GM18907 (cell line): ENCODE results near the gene TMEM203.

Experiments used
- ATAC-seq: cut with Tn5 transposase; IDR thresholded peaks from one replicate; pipeline ENCODE4 v1.9.1; 2021; ENCODE audit warnings: mild to moderate bottlenecking, moderate library complexity; ENCODE audit not compliant: unreplicated experiment

TMEM203 gene

GRCh38 chr9:137219757-137220316 is 14.4 kb upstream of the TMEM203 start:
- no peak for ATAC-seq

- ATAC-seq = no peak
These were observed 13.4 kb upstream of the TMEM203 start for GRCh38 chr9:137218754-137219271.

- ATAC-seq = no peak
These were observed 12.8 kb upstream of the TMEM203 start for GRCh38 chr9:137218212-137218753.

GRCh38 chr9:137217276-137218211 is 12.1 kb upstream of the TMEM203 start:
- no peak for ATAC-seq

GRCh38 chr9:137216188-137216965 is 10.9 kb upstream of the TMEM203 start:
- no peak for ATAC-seq

GRCh38 chr9:137215196-137215986 is 9.9 kb upstream of the TMEM203 start:
- ATAC-seq = no peak

GRCh38 chr9:137214620-137215019 is 9.2 kb upstream of the TMEM203 start:
- no peak for ATAC-seq

GRCh38 chr9:137213160-137214060 is 8.0 kb upstream of the TMEM203 start:
- ATAC-seq = no peak

- no peak for ATAC-seq
These were observed 7.1 kb upstream of the TMEM203 start for GRCh38 chr9:137212520-137212919.

- no peak for ATAC-seq
These were observed 6.1 kb upstream of the TMEM203 start for GRCh38 chr9:137211532-137211931.

- ATAC-seq = no peak
These were observed 1.2 kb upstream of the TMEM203 start for GRCh38 chr9:137206602-137207001.

- no peak for ATAC-seq
These were observed 720 bp downstream of the TMEM203 start for GRCh38 chr9:137204731-137205125.

GRCh38 chr9:137202966-137203365 is 2.5 kb downstream of the TMEM203 start:
- ATAC-seq = no peak

- no peak for ATAC-seq
These were observed 4.1 kb downstream of the TMEM203 start for GRCh38 chr9:137201205-137201868.

GRCh38 chr9:137200311-137201204 is 4.9 kb downstream of the TMEM203 start, which contains the start of gene TPRN:
TSS of gene TPRN (minus strand) at chr9:137200741. CDS start at chr9:137200711, 30 bp downstream.
- ATAC-seq = peak; percentile 84

GRCh38 chr9:137199411-137200121 is 5.9 kb downstream of the TMEM203 start:
- no peak for ATAC-seq

- ATAC-seq = no peak
These were observed 6.6 kb downstream of the TMEM203 start for GRCh38 chr9:137198902-137199283.
